ENCODE results near the gene ID1. TPM values are rescaled to one million over a fixed set of nuclear protein-coding genes. Genes with fewer than 3 reads are reported as not detected.

ID1 gene
- total RNA-seq, 1 donor from 2014 or later: 373 TPM

DNA sequence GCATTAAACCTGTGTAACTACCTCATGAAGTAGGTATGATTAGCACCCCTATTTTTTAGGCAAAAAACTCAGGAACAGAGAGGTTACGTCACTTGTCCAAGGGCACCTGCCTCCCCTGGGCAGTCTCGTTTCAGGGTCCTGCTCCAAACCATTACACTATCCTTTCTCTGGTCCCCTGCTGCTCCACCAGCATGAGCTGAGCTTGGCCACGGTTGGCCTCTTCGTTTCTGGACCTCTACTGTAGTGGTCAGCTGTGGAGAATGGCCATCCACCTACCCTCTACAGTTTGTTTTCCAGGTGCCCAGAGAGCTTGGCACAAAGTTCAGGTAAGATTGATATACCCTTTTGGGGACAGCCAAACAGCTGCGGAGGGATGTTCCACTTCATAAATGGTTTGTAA lies 49.4 kb downstream of the ID1 start:
- ATAC-seq: no peak
- intact Hi-C loops (cut with DNase I): no loop called here

More for the DNA sequence above, 49.4 kb downstream of the ID1 start:
- DNase-seq (ENCODE audit: low spot score): no peak

Small RNA genes lying within 50 kb of the gene (microRNA-seq; reads per million reads assigned to microRNA genes)
- gene MIR3193: 1.1 reads per million

Other genes starting within 250 kb of the ID1 start
- not detected for gene DEFB118, start 236.7 kb upstream of the ID1 start, total RNA-seq
- gene DEFB119, start 214.7 kb upstream of the ID1 start, total RNA-seq: not detected
- gene DEFB121, start 199.1 kb upstream of the ID1 start, total RNA-seq: not detected
- not detected for gene DEFB123, start 164.7 kb upstream of the ID1 start, total RNA-seq
- 1.8 TPM for gene DEFB124, start 130.2 kb upstream of the ID1 start, total RNA-seq
- gene REM1, start 130.0 kb upstream of the ID1 start, total RNA-seq: 7.2 TPM
- 106 TPM for gene HM13, start 90.8 kb upstream of the ID1 start, total RNA-seq
- gene COX4I2, start 32.6 kb downstream of the ID1 start, total RNA-seq: 8.3 TPM
- 112 TPM for gene BCL2L1, start 117.6 kb downstream of the ID1 start, total RNA-seq
- gene TPX2, start 134.0 kb downstream of the ID1 start, total RNA-seq: 0.71 TPM
- gene MYLK2, start 214.1 kb downstream of the ID1 start, total RNA-seq: 0.27 TPM
- 25.0 TPM for gene FOXS1, start 240.3 kb downstream of the ID1 start, total RNA-seq

Data from sciatic nerve (tissue), 2 donors.